Kidney epithelial cell (primary cell): ENCODE measurements around the gene APBA3. TPM values are rescaled to one million over a fixed set of nuclear protein-coding genes. Genes with fewer than 3 reads are reported as not detected.

Experiments used
- DNase-seq: peaks from one replicate; pipeline ENCODE4 v3.0.0-alpha.2; 2010; ENCODE audit warnings: low read depth
- H3K27me3 ChIP-seq: 2 replicates; pipeline ENCODE4 v1.6.0; 2011; ENCODE audit warnings: low read length; ENCODE audit not compliant: control insufficient read depth, insufficient read depth
- H3K36me3 ChIP-seq: 2 replicates; pipeline ENCODE4 v1.5.1; 2011; ENCODE audit warnings: low read length; ENCODE audit not compliant: control insufficient read depth, insufficient read depth
- H3K4me3 ChIP-seq: 2 replicates; pipeline ENCODE4 v1.5.1; 2011; ENCODE audit warnings: low read depth, mild to moderate bottlenecking, control low read depth, low read length
- total RNA-seq: library from RNA; depleted of rRNA; stranded (reverse); fragments of >200 nt; gene quantifications from 2 replicates; pipeline ENCODE4 v1.2.3, GENCODE V29; 2015
- TF ChIP-seq, protein P1 (sequence below): IDR thresholded peaks from 2 replicates; pipeline ENCODE4 v1.5.1; 2011; ENCODE audit warnings: mild to moderate bottlenecking, moderate library complexity, low read length, control low read depth, inconsistent platforms; ENCODE audit not compliant: insufficient read depth, poor library complexity, severe bottlenecking

The APBA3 gene
- total RNA-seq, 1 donor from 2014 or later = 39.7 TPM

DNA sequence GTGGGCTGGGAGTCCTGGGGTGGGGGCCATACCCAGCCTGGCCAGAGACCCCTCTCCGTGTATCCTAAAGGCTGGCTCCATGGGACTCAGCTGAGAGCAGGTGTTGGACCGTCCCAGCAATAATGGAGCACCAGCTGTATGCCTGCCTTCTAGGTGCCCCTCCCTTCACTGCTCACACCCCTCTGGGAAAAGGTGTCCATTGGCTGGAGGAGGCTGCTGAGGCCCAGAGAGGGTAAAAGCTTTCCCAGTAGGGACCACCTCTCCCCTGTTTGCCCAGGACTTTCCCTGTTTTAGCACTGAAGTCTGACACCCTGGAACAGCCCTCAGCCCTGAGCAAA is 13.9 kb upstream of the APBA3 start:
- Histone ChIP-seq H3K27me3 (peaks cover 18% of the 10 kb centered on the region), H3K36me3 (no peaks in the 10 kb centered on the region), H3K4me3 (no peak overlapping the region)
- DNase-seq = no peak
- TF ChIP-seq, protein P1, sequence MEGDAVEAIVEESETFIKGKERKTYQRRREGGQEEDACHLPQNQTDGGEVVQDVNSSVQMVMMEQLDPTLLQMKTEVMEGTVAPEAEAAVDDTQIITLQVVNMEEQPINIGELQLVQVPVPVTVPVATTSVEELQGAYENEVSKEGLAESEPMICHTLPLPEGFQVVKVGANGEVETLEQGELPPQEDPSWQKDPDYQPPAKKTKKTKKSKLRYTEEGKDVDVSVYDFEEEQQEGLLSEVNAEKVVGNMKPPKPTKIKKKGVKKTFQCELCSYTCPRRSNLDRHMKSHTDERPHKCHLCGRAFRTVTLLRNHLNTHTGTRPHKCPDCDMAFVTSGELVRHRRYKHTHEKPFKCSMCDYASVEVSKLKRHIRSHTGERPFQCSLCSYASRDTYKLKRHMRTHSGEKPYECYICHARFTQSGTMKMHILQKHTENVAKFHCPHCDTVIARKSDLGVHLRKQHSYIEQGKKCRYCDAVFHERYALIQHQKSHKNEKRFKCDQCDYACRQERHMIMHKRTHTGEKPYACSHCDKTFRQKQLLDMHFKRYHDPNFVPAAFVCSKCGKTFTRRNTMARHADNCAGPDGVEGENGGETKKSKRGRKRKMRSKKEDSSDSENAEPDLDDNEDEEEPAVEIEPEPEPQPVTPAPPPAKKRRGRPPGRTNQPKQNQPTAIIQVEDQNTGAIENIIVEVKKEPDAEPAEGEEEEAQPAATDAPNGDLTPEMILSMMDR = no peak

DNA sequence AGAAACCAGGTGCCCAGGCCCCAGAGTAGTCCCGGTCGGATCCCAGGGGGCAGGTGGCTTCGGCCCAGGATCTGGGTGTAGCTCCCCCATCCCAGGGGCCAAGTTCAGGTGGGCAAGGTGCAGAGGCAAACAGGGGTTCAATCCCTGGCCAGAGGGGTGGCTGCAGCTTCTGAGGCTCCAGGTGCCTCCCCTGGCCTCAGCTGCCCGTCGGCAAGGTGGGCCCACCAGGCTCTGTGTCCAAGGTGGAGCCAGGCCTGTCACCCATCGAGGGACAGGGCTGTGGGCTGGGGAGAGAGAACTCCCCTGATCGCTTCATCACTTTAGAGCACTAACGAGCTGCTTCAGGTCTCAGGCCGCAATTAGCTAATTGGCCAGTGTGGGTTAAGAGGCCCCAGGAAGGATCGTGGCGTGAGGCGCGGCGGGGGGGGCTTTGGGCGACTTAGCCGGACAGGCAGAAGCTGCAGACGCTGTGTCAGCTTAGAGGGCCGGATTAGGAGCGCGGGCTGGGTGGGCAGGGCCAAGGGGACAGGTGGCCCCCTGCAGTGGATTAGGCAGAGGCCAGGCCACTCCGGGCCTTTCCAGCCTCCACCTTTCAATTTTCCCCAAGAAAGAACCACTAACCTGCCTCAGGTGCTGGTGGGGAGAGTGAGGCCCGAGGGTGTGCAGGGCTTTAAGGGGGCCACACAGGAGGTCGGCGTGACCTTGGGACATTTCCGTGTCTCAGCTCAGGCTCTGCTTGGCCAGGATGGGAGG is 13.3 kb upstream of the APBA3 start:
- DNase-seq = no peak
- Histone ChIP-seq H3K4me3 (no peak overlapping the region), H3K36me3 (no peaks in the 10 kb centered on the region), H3K27me3 (peaks cover 18% of the 10 kb centered on the region)
- TF ChIP-seq, protein P1 = no peak

DNA sequence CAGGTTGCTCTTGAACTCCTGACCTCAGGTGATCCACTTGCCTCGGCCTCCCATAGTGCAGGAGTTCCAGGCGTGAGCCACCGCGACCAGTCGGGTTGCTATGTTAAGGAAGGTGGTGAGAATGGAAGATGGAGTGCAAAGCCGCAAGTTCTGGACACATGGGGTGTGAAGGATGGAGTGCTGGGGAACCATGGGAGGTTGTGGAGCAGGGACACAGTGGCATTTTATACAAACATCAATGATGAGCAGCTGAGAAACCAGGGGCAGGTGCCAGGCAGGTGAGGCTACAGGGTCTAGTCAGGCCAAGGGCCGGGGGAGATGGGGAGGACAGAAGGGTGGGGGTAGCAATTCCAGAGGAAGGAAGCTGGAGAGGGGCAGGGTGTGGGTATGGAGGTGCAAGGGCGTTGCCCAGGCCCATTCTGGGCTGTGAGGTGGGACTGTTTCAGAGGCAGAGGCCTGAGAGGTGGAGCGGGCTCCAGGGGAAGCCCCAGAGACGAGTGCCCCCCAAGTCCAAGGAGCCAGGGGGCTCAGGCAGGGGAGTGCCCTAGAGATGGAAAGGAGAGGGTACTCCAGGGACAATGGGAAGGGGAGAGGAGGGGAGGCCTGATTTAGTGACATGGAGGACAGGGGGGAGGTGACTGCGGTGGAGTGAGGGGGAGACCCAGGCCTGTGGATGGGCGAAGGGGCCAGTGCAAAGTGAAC is 12.5 kb upstream of the APBA3 start:
- DNase-seq = no peak
- no peaks in the 10 kb centered on the region for H3K36me3 ChIP-seq
- no peak overlapping the region for H3K4me3 ChIP-seq
- TF ChIP-seq, protein P1 = no peak
- peaks cover 18% of the 10 kb centered on the region for H3K27me3 ChIP-seq

DNA sequence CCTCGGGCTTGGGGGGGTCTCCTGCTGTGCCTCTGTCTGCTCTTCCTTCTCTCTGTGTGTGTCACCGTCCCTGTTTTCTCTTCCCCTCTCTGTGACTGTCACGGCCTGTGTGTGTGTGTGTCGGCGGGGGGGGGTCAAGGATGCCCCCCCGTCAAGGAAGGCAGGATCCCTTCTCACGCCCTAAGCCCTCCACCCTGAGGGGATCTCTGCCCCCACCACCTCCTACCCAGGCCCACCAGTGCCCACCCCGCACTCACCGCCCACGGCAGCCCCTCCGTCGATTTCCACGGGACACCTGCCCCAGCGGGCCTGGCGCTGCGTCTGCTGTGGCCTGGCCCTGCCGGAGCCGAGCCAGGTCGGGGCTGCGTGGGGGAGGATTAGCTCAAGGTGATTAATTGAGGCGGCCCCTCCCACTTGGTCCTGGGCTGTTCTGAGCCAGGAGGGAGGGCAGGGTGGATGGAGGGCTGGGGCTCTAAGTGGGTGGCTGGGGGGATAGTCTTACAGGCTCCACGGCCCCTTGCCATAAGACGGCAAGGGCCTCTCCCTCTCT is 10.5 kb upstream of the APBA3 start, which contains the start of gene RAX2:
Gene RAX2, minus strand, starts transcription at position 323 of the 550 bp plus-strand sequence. CDS start 486 bp downstream, outside the sequence.
- TF ChIP-seq, protein P1 = no peak
- no peak for DNase-seq
- Histone ChIP-seq H3K4me3 (no peak within 1 kb of the TSS), H3K27me3 (peaks cover 18% of the 10 kb centered on the region), H3K36me3 (no peaks in the 10 kb centered on the region)

DNA sequence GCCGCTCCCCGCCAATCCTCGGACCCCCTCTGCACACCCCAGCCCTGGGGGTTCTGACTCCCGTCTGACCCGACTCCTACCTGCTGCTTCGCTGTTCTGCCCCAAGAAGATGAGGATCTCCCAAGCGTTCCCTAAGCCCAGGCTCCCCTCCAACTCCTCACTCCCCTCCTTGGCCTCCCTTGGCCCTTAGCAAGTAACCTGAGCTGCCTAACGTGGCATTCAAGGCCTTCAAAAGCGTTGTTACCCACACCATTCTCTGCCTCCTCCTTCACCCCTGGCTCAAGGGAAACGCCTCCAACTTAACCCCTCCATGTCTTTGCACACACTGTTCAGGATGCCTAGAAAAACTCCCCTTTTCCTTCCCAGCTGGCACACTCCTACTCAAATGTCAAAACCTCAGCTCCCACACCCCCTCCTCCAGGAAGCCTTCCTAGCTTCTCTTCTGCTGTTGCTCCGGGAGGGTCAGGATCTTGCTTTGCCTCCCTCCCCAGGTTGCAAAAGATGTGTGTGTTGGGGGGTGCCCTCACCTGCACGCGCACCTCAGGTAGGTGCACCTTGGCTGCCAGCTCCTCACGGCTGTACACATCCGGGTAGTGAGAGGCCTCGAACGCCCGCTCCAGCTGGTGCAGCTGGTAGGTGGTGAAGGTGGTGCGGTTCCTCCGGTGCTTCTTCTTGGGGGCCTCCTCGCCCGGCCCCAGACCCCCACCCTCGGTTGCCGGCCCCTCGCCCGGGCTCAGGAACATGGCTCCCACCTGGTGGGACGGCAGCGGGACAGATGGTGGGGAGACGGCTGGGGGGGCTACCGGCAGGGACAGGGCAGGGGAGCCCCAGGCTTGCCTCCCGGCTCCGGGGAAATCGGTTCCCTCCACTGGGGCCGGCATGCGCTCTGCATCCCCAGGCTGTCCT is 9.8 kb upstream of the APBA3 start:
- Histone ChIP-seq H3K36me3 (no peaks in the 10 kb centered on the region), H3K27me3 (peaks cover 18% of the 10 kb centered on the region), H3K4me3 (no peak overlapping the region)
- no peak for DNase-seq
- TF ChIP-seq, protein P1 = no peak
